Astrocyte of the spinal cord (primary cell): Measurements from ENCODE around the gene SPTLC3.
A peak's percentile ranks its signal among the peaks of the same experiment; 100 is the strongest.

Source experiments
- DNase-seq: peaks from one replicate; pipeline ENCODE4 v3.0.0; 2011; ENCODE audit warnings: low read depth, low spot score
- H3K4me3 ChIP-seq: 2 replicates; pipeline ENCODE4 v1.5.1; 2011; ENCODE audit warnings: low read depth, mild to moderate bottlenecking, low read length, moderate library complexity
- in situ Hi-C: cut with HindIII; loops from 2 replicates; pipeline ENCODE4 v1.10.0; 2017; ENCODE audit warnings: low sequenced_read_pairs
- TF ChIP-seq, protein P1 (sequence below): IDR thresholded peaks from 2 replicates; pipeline ENCODE4 v1.5.1; 2012; ENCODE audit warnings: low read depth, mild to moderate bottlenecking, low read length, inconsistent platforms

Gene SPTLC3

DNA sequence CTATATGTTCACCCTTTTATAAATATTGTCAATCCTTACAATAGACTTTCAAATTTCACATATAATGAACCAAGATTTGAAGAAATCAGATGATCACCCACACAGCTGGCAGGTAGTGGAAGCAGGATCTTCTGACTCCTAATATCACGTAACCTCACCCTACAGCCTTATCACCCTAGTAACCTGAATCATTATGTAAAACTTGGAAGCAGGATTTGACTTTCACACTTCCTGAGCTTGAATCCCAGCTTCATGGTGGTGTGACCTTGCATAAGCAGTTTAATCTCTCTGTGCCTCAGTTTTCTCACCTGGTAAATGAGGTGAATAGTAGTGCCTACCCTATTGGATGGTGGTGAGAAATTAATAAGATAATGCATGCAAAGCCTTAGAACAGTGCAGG, 16.4 kb downstream of the SPTLC3 start:
- in situ Hi-C loops = no loop called here
- no peak for DNase-seq
- TF ChIP-seq, protein P1, sequence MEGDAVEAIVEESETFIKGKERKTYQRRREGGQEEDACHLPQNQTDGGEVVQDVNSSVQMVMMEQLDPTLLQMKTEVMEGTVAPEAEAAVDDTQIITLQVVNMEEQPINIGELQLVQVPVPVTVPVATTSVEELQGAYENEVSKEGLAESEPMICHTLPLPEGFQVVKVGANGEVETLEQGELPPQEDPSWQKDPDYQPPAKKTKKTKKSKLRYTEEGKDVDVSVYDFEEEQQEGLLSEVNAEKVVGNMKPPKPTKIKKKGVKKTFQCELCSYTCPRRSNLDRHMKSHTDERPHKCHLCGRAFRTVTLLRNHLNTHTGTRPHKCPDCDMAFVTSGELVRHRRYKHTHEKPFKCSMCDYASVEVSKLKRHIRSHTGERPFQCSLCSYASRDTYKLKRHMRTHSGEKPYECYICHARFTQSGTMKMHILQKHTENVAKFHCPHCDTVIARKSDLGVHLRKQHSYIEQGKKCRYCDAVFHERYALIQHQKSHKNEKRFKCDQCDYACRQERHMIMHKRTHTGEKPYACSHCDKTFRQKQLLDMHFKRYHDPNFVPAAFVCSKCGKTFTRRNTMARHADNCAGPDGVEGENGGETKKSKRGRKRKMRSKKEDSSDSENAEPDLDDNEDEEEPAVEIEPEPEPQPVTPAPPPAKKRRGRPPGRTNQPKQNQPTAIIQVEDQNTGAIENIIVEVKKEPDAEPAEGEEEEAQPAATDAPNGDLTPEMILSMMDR = no peak
- H3K4me3 ChIP-seq = no peak overlapping the region

DNA sequence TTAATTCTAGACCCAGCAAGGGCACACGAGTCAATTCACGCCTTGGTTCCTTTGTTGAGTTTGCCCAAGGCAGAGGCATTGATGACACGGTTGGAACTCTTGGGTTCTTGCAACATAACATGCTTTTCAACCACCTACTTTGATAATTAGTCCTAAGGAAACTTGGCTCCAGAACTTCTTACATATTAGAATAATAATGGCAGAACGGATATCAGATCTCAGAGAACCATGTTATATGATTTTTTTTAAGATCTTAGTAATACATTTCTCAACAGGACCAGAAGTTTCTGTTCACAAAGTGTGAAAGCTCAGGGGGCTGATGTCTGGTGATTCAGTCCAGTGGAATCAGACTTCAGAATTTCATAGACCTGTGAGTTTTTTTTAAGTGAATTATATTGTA, 19.2 kb downstream of the SPTLC3 start:
- in situ Hi-C loops = no loop called here

DNA sequence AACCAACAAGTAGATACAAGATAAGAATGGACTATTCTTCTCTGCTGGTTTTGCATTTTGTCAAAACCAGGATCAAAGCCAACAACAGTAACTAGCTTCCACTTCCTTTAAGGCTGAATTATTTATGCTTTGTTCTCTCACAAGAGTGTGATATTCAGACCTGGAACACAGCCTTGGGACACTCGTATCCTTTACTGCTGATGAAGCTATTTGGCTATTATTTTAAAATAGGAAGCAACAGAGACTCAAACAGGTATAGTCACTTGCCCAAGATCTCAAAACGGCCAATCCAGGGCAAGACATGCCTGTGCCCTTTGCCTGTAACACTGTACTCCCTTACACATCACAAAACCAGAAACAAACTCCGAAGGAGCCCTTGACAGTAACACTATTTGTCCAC, 19.9 kb downstream of the SPTLC3 start:
- H3K4me3 ChIP-seq = no peak overlapping the region
- TF ChIP-seq, protein P1 = no peak
- in situ Hi-C loops = no loop called here
- no peak for DNase-seq

More for the DNA sequence above, 19.2 kb downstream of the SPTLC3 start:
- H3K4me3 ChIP-seq = no peak overlapping the region
- peak; percentile 26 for DNase-seq
- TF ChIP-seq, protein P1 = no peak

DNA sequence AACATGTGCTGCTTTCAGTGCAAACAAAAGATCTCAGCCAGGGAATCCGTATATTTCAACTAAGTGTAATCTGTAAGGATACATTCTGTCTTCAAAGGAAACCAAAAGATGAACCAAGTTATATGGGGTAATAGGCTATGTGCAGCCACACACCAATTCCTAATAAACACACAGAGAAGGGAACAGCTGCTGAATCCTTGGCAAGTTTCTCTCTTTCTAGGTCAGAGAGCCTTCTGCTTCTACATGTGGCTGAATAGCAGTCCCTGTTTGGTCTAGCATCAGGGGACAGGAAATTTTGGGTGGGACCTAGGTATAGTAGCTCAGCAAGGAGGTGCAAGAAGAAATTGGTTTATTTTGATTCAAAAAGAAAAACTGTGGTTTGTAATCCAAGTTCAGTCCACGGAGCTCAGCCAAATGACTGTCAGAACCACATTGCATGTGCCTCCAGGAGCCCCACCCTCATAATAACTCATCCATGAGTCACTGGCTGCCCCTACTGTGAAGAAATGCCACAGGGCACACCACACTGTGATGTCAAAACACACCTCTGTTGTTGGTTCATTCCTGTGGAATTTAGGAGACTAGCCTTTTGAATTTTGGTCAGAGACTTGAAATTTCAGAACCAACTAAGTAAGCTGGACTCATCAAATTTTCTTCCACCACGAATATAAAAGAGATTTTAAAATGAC, 21.1 kb downstream of the SPTLC3 start:
- no peak overlapping the region for H3K4me3 ChIP-seq
- in situ Hi-C loops = no loop called here
- DNase-seq = peak; percentile 98
- TF ChIP-seq, protein P1 = no peak

DNA sequence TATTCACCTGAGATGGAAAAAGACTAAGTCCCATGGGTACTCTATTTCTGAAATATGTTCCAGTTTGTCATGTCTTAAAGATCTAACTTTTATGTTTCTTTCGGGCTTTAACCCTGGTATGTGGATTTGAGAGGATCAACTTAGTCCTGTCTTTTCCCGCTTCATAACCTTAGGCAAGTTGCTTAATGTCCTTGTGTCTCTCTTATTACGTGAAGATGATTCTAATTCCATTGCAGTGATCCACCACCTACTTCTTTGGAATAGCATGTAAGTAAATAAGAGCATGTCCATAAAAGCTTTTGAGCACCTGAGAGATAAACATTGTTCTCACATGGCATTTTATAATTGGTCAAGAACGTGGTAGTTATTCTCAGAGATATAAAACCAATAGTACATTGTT, 23.0 kb downstream of the SPTLC3 start:
- TF ChIP-seq, protein P1 = no peak
- no peak for DNase-seq
- in situ Hi-C loops = no loop called here
- no peak overlapping the region for H3K4me3 ChIP-seq

DNA sequence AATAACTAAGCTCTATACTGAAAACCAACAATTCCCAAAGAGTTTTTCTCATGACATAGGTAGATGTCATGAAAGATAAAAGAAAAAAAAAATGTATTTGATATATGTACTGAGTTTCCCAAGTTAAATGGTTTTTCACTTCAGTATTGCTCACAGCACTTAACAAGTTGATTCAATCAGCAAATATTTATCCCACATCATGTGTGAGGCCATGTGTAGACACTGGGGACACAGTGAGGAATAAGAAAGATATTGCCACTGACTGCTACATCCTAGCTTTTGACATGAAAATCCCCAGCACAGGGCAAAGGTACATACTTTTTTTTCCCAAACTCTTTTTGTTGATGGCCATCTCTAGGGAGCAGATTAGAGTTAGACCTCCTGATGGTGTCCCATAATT, 25.3 kb downstream of the SPTLC3 start:
- in situ Hi-C loops = no loop called here
- DNase-seq = no peak
- TF ChIP-seq, protein P1 = no peak
- H3K4me3 ChIP-seq = no peak overlapping the region

DNA sequence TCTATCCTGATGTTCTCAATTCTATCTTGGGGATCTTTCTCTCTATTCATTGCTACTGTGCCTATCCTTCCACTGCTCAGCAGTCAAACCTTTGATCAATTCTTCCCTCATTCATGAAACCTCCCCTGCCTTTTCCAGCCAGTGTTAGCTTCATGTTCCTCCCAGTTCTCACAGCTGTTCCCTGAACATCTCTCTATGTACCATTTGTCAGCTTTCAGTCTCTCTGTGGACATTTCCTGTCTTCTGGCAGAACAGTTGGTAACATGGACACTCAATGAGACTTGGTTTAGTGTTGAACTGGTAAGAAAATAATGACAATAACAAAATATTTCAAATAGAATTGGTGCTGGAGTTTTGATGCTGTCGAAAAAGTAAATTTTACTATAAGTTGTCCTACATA, 26.2 kb downstream of the SPTLC3 start:
- TF ChIP-seq, protein P1 = no peak
- no peak for DNase-seq
- in situ Hi-C loops = no loop called here
- H3K4me3 ChIP-seq = no peak overlapping the region
